ENCODE measurements around the gene PINK1.
"Not testable (repeated sequence)": the region's sequence is repeated elsewhere in the genome, so short reads cannot be mapped to it uniquely, and the experiment has no call there.

Gene PINK1

GRCh38 chr1:20644416-20644815, 11.2 kb downstream of the PINK1 start:
- DNase-seq (ENCODE audit: low read depth), result no peak

GRCh38 chr1:20645414-20645813, 12.2 kb downstream of the PINK1 start:
- no peak for DNase-seq (ENCODE audit: low read depth)

GRCh38 chr1:20648438-20648837, 15.2 kb downstream of the PINK1 start:
- DNase-seq (ENCODE audit: low read depth), result no peak

- DNase-seq (ENCODE audit: low read depth), result no peak
These were observed 15.7 kb downstream of the PINK1 start for GRCh38 chr1:20648946-20649345.

- DNase-seq (ENCODE audit: low read depth), result no peak
These were observed 19.0 kb downstream of the PINK1 start for GRCh38 chr1:20652300-20652699.

GRCh38 chr1:20654104-20654690, 20.9 kb downstream of the PINK1 start:
- no peak for DNase-seq (ENCODE audit: low read depth)

GRCh38 chr1:20657024-20657423, 23.8 kb downstream of the PINK1 start:
- no peak for DNase-seq (ENCODE audit: low read depth)

- no peak for DNase-seq (ENCODE audit: low read depth)
These were observed 25.1 kb downstream of the PINK1 start for GRCh38 chr1:20658166-20658915.

GRCh38 chr1:20660363-20660762, 27.1 kb downstream of the PINK1 start:
- DNase-seq (ENCODE audit: low read depth), result no peak

GRCh38 chr1:20660847-20661206, 27.6 kb downstream of the PINK1 start:
- DNase-seq (ENCODE audit: low read depth), result no peak

- peak; percentile 86 for DNase-seq (ENCODE audit: low read depth)
These were observed 28.2 kb downstream of the PINK1 start, which contains the start of gene DDOST for GRCh38 chr1:20661207-20662109. DDOST (minus strand) TSS chr1:20661369; CDS start chr1:20661350, 19 bp downstream.

GRCh38 chr1:20662110-20662475, 28.8 kb downstream of the PINK1 start:
- DNase-seq (ENCODE audit: low read depth), result no peak

GRCh38 chr1:20663365-20663764, 30.1 kb downstream of the PINK1 start:
- no peak for DNase-seq (ENCODE audit: low read depth)

GRCh38 chr1:20663969-20664715, 30.9 kb downstream of the PINK1 start:
- no peak for DNase-seq (ENCODE audit: low read depth)

- DNase-seq (ENCODE audit: low read depth), result no peak
These were observed 32.5 kb downstream of the PINK1 start for GRCh38 chr1:20665726-20666125.

- no peak for DNase-seq (ENCODE audit: low read depth)
These were observed 32.9 kb downstream of the PINK1 start for GRCh38 chr1:20666146-20666545.

GRCh38 chr1:20666804-20667203, 33.5 kb downstream of the PINK1 start:
- DNase-seq (ENCODE audit: low read depth), result no peak

GRCh38 chr1:20668581-20668980, 35.3 kb downstream of the PINK1 start:
- DNase-seq (ENCODE audit: low read depth), result no peak

GRCh38 chr1:20670936-20671335, 37.7 kb downstream of the PINK1 start:
- DNase-seq (ENCODE audit: low read depth), result no peak

- DNase-seq (ENCODE audit: low read depth), result no peak
These were observed 39.0 kb downstream of the PINK1 start for GRCh38 chr1:20672265-20672632.

GRCh38 chr1:20673626-20674025, 40.4 kb downstream of the PINK1 start:
- not testable (repeated sequence) for DNase-seq (ENCODE audit: low read depth)

- DNase-seq (ENCODE audit: low read depth), result no peak
These were observed 45.3 kb downstream of the PINK1 start for GRCh38 chr1:20678599-20678998.

Data from stimulated activated CD8-positive, alpha-beta memory T cell treated with anti-CD3 and anti-CD28 coated beads, Interleukin-7, amount 100 ng/mL, for 24 hours (primary cell).